ENCODE measurements around the gene ACACA. TPM values are rescaled to one million over a fixed set of nuclear protein-coding genes. Genes with fewer than 3 reads are reported as not detected.

The ACACA gene
- total and polyA plus RNA-seq, 2 donors (not counting 3 experiments of a cell fraction or from before 2014, with no cell fraction given), result 55.3 to 124 TPM

DNA sequence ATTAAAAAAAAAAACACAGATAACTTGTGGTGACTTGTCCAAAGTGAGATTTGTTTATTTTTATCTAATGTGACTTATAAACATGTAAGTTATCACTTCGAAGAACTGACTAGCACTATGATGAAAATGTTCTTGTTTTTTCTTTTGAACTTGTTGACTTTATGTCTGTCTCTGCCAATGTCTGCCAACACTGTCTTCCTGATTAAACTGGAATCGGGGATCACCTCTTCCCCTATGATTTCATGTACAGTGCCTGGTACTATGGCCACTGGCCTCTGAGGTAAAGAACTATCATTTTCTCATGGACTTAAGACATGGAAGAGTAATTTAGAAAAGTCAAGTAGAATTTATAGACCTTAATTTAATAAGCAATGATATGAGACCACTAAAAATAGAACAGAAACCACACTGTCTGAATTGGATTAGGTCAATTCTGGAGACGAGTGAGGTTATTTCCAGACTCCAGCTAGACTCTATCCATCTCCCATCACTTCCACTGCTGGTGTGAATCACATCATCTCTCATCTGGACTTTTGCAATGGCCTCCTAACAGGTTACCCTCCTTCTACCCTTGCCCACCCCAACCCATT, 22.0 kb downstream of the ACACA start:
- DNase-seq (ENCODE audit: low read depth, low spot score), result peak; percentile 33
- Histone ChIP-seq H3K9me1 (replicated peaks; ENCODE audit: control insufficient read depth, extremely low read depth, insufficient read depth, low read length) (no peaks in the 10 kb centered on the region), H3K27me3 (ENCODE audit: control insufficient read depth in 2 of 2, insufficient read depth in 2 of 2, low read length in 2 of 2) (no peaks in the 10 kb centered on the region), H3K27ac (ENCODE audit: insufficient read depth, low read depth, low read length) (no peak overlapping the region), H3K36me3 (ENCODE audit: control insufficient read depth in 2 of 2, extremely low read depth in 1 of 2, insufficient read depth in 2 of 2, low read length in 2 of 2) (no peaks in the 10 kb centered on the region), H3K79me2 (ENCODE audit: control insufficient read depth, insufficient read depth, low read length) (no peaks in the 10 kb centered on the region), H3K4me1 (ENCODE audit: control insufficient read depth, extremely low read depth, insufficient read depth, low read length) (peaks cover 6% of the 10 kb centered on the region), H4K20me1 (replicated peaks; ENCODE audit: control insufficient read depth, extremely low read depth, insufficient read depth, low read length) (no peaks in the 10 kb centered on the region), H3K4me2 (ENCODE audit: insufficient read depth, low read length) (no peak overlapping the region), H3K9ac (replicated peaks; ENCODE audit: extremely low read depth, insufficient read depth, low read length) (no peak overlapping the region), H2AFZ (ENCODE audit: low read depth, low read length) (no peak overlapping the region), H3K4me3 (replicated peaks in 1 of 3; ENCODE audit: insufficient read depth in 1 of 3, low read depth in 1 of 3, low read length in 3 of 3) (no peak overlapping the region), H3K9me3 (replicated peaks; ENCODE audit: control insufficient read depth, insufficient read depth, low read length) (no peaks in the 10 kb centered on the region)
- CTCF ChIA-PET, result interaction anchor here (0.8 to 12.2 kb wide), 2 partner anchors 10 to 13 kb away, joined by 3 to 123 read pairs; partner anchors contain the start of gene C17orf78
- dilution Hi-C loops (cut with MboI; ENCODE audit: extremely low pct_ligation_motif_present, low sequenced_read_pairs) (no loop called here), intact Hi-C loops (cut with micrococcal nuclease) (no loop called here)
- FAIRE-seq, result no peak
- POLR2A ChIA-PET, result interaction anchor here (0.5 kb wide), 1 partner anchor 43 kb away, joined by 8 read pairs; no protein-coding TSS in a partner anchor
- no TSS peak for BruUV-seq (replicated peaks)
- TF ChIP-seq POLR2AphosphoS5 (IDR thresholded peaks at IDR 0.05; ENCODE audit: insufficient read depth, low read depth, low read length) (no peak), JUN (IDR thresholded peaks at IDR 0.05; ENCODE audit: borderline replicate concordance, insufficient read depth, insufficient read length, low read depth) (no peak), POLR2A (IDR thresholded peaks at IDR 0.05; ENCODE audit: low read depth, low read length) (no peak), CTCF (IDR thresholded peaks at IDR 0.05; ENCODE audit: extremely low read depth in 1 of 2, insufficient read depth in 1 of 2, low read depth in 1 of 2, low read length in 2 of 2) (no peak), FOS (IDR thresholded peaks at IDR 0.05; ENCODE audit: borderline replicate concordance, insufficient read depth, low read length) (no peak), EZH2 (IDR thresholded peaks at IDR 0.05; ENCODE audit: borderline replicate concordance, low read depth, low read length, severe bottlenecking) (no peak), GATA2 (IDR thresholded peaks at IDR 0.05; ENCODE audit: insufficient read depth, insufficient read length, low read depth, low read length) (no peak), MYC (IDR thresholded peaks at IDR 0.05; ENCODE audit: low read depth, low read length) (no peak), MAX (IDR thresholded peaks at IDR 0.05; ENCODE audit: insufficient read depth, insufficient read length) (no peak)

Measured in endothelial cell of umbilical vein (primary cell).